SJCRH30 (cell line): ENCODE results near the gene ICOS. TPM values are rescaled to one million over a fixed set of nuclear protein-coding genes. Genes with fewer than 3 reads are reported as not detected.

ENCODE experiments used
- DNase-seq, 2 experiments: peaks; one replicate each; pipeline ENCODE4 v3.0.0-alpha.2; 2015 to 2020
- H3K27ac ChIP-seq: fragments of 250-450 bp; sonication (Bioruptor Pico); 2 replicates; pipeline ENCODE4 v1.5.1; 2020; ENCODE audit warnings: mild to moderate bottlenecking, moderate library complexity
- H3K27me3 ChIP-seq: fragments of 250-450 bp; sonication (Bioruptor Pico); 2 replicates; pipeline ENCODE4 v1.5.1; 2020; ENCODE audit warnings: mild to moderate bottlenecking, moderate library complexity
- H3K36me3 ChIP-seq: fragments of 250-450 bp; sonication (Bioruptor Pico); 2 replicates; pipeline ENCODE4 v1.5.1; 2020; ENCODE audit warnings: mild to moderate bottlenecking, moderate library complexity
- H3K4me1 ChIP-seq: fragments of 250-450 bp; sonication (Bioruptor Pico); 2 replicates; pipeline ENCODE4 v1.5.1; 2020; ENCODE audit warnings: mild to moderate bottlenecking, moderate library complexity
- H3K4me3 ChIP-seq: fragments of 250-450 bp; sonication (Bioruptor Pico); 2 replicates; pipeline ENCODE4 v1.5.1; 2020; ENCODE audit warnings: mild to moderate bottlenecking, moderate library complexity
- H3K9me3 ChIP-seq: fragments of 250-450 bp; sonication (Bioruptor Pico); replicated peaks from 2 replicates; pipeline ENCODE4 v1.5.1; 2020; ENCODE audit warnings: mild to moderate bottlenecking, moderate library complexity
- total RNA-seq: library from RNA; depleted of rRNA; stranded (reverse); fragments of >200 nt; shearing (Covaris generic); gene quantifications from 2 replicates; pipeline ENCODE4 v1.2.3, GENCODE V29; 2014; rRNA removed

ICOS gene
- total RNA-seq, result not detected in 2 replicates

DNA sequence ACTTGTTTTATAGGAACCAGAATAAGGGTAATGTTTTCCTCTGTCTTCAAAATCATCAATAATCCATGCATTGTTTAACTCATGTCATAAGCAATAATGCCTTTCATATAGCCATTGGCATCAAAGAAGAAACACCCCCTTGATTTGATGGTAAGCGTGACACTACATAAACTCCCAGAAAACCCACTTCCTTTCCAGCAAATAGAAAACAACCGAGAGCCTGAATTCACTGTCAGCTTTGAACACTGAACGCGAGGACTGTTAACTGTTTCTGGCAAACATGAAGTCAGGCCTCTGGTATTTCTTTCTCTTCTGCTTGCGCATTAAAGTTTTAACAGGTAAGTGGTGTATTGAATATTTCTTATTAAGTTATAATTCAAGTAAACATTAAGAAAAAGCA is at the start of gene ICOS:
Gene ICOS, plus strand, starts transcription at position 229 of the 400 bp plus-strand sequence. Its CDS starts 52 bp downstream, at position 281.
- DNase-seq, result no peak
- H3K4me1 ChIP-seq, result no peaks in the 10 kb centered on the region
- H3K27me3 ChIP-seq, result no peaks in the 10 kb centered on the region
- no peak within 1 kb of the TSS for H3K4me3 ChIP-seq
- H3K9me3 ChIP-seq, result no peaks in the 10 kb centered on the region; the same call in 1 of the 2 replicates
- no peak within 1 kb of the TSS for H3K27ac ChIP-seq
- no peaks in the 10 kb centered on the region for H3K36me3 ChIP-seq

GRCh38 chr2:203887677-203888076 is 48.9 kb upstream of the ICOS start:
- H3K36me3 ChIP-seq, result no peaks in the 10 kb centered on the region
- H3K27me3 ChIP-seq, result no peaks in the 10 kb centered on the region
- no peaks in the 10 kb centered on the region for H3K9me3 ChIP-seq
- no peak overlapping the region for H3K27ac ChIP-seq
- H3K4me3 ChIP-seq, result no peak overlapping the region
- DNase-seq, result peak in 1 of 2 experiments; percentile 58
- peaks cover 21% of the 10 kb centered on the region for H3K4me1 ChIP-seq

DNA sequence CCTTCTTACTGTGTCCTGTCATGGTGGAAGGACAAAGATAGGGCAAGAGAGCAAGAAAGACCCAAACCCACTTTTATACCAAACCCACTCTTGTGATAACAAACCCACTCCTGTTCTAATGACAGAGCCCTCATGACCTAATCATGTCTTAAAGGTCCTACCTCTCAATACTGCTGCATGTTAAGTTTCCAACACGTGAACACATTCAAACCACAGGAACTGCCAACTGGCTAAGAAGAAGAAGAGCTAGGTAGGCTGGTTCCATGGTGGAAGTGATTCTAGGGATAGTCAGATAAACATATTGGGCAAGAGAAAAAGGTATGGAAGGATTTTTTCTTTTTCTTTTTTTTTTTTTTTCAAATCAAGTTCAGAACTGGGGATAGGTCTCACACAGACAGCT is 47.0 kb upstream of the ICOS start:
- Histone ChIP-seq H3K4me3 (no peak overlapping the region), H3K27ac (no peak overlapping the region), H3K4me1 (peaks cover 26% of the 10 kb centered on the region), H3K9me3 (no peaks in the 10 kb centered on the region), H3K36me3 (no peaks in the 10 kb centered on the region), H3K27me3 (no peaks in the 10 kb centered on the region)
- DNase-seq, result no peak

DNA sequence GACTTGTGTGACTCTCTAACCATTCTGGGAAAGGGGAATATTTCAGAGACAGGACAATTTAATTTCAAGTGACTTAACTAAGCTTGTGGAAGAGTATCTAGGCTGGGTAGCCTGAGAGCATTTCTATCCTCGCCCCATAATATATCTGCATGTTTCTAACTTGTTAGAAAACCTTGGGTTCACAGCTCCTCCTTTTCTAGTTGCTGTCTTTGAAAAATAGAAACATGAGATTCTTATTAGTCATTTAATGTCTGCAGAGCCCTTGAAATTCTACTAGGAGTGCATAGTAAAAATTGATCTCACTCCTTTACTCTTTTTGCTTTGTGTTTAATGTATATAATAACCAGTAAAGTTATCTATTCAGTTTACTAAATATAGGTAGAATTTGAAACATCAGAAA is 46.6 kb upstream of the ICOS start:
- no peaks in the 10 kb centered on the region for H3K36me3 ChIP-seq
- H3K27me3 ChIP-seq, result no peaks in the 10 kb centered on the region
- DNase-seq, result no peak
- H3K4me1 ChIP-seq, result peaks cover 26% of the 10 kb centered on the region
- H3K4me3 ChIP-seq, result no peak overlapping the region
- H3K27ac ChIP-seq, result peak overlapping the region; percentile 33; the same call in 1 of the 2 replicates
- H3K9me3 ChIP-seq, result no peaks in the 10 kb centered on the region

GRCh38 chr2:203890733-203891132 is 45.8 kb upstream of the ICOS start:
- peak overlapping the region; percentile 33 for H3K27ac ChIP-seq
- DNase-seq, result peak in 1 of 2 experiments; percentile 66
- no peaks in the 10 kb centered on the region for H3K9me3 ChIP-seq
- no peaks in the 10 kb centered on the region for H3K36me3 ChIP-seq
- peaks cover 26% of the 10 kb centered on the region for H3K4me1 ChIP-seq
- H3K27me3 ChIP-seq, result no peaks in the 10 kb centered on the region
- no peak overlapping the region for H3K4me3 ChIP-seq

DNA sequence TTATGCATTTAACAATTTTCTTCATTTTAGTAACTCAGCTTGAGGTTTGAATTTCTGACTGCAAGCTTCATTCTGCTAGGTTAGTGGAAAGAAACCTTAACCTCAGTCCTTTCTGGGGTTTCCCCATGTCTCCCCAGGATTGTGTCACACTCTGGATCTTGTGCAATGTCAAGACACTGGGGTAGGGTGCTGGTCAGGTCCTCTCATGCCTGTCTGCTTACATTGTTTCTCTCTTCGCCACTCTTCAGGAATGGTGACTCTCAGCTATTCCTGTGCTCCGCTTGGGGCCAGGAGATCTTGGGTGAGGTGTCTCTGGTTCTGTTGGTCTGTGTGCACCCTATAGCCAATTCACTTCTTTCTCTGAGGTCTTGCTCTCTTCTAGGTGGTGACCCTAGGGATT is 45.1 kb upstream of the ICOS start:
- H3K4me3 ChIP-seq, result no peak overlapping the region
- no peaks in the 10 kb centered on the region for H3K36me3 ChIP-seq
- DNase-seq, result no peak
- peaks cover 26% of the 10 kb centered on the region for H3K4me1 ChIP-seq
- H3K27ac ChIP-seq, result no peak overlapping the region
- no peaks in the 10 kb centered on the region for H3K9me3 ChIP-seq
- no peaks in the 10 kb centered on the region for H3K27me3 ChIP-seq

- DNase-seq, result peak; percentile 59 to 71
- H3K27ac ChIP-seq, result peak overlapping the region; percentile 57
- H3K4me3 ChIP-seq, result no peak overlapping the region
- H3K36me3 ChIP-seq, result no peaks in the 10 kb centered on the region
- no peaks in the 10 kb centered on the region for H3K27me3 ChIP-seq
- H3K4me1 ChIP-seq, result peaks cover 26% of the 10 kb centered on the region
- H3K9me3 ChIP-seq, result no peaks in the 10 kb centered on the region
Measured at GRCh38 chr2:203892207-203892606, 44.4 kb upstream of the ICOS start.

DNA sequence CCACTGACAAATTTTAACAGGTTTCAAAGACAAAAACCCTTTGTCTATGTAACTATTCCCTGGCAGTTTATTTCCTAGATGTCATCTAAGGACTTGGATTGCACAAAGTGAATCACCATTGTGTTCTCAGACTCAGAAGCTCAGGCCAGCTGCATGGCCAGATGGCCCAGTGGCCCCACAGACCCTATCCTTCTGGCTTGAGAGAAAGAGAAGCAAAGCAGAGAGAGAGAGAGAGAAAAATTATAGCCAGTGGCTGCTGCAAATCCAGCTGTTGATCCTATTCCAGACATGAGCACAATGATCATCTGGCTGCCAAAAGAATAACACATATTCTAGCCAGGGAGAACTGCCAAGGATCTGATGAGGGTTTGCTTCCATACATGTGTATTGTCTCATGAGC is 43.2 kb upstream of the ICOS start:
- peak; percentile 80 to 92 for DNase-seq
- Histone ChIP-seq H3K4me1 (peaks cover 26% of the 10 kb centered on the region), H3K27ac (peak overlapping the region; percentile 67), H3K9me3 (no peaks in the 10 kb centered on the region), H3K36me3 (no peaks in the 10 kb centered on the region), H3K4me3 (no peak overlapping the region), H3K27me3 (no peaks in the 10 kb centered on the region)

GRCh38 chr2:203893840-203894239 is 42.7 kb upstream of the ICOS start:
- no peak for DNase-seq
- Histone ChIP-seq H3K36me3 (no peaks in the 10 kb centered on the region), H3K27ac (peak overlapping the region; percentile 67), H3K4me3 (no peak overlapping the region), H3K9me3 (no peaks in the 10 kb centered on the region), H3K27me3 (no peaks in the 10 kb centered on the region), H3K4me1 (peaks cover 26% of the 10 kb centered on the region)

GRCh38 chr2:203894262-203894661 is 42.3 kb upstream of the ICOS start:
- Histone ChIP-seq H3K4me1 (peaks cover 26% of the 10 kb centered on the region), H3K4me3 (no peak overlapping the region), H3K27me3 (no peaks in the 10 kb centered on the region), H3K36me3 (no peaks in the 10 kb centered on the region), H3K27ac (peak overlapping the region; percentile 67), H3K9me3 (no peaks in the 10 kb centered on the region)
- DNase-seq, result no peak

GRCh38 chr2:203897544-203897943 is 39.0 kb upstream of the ICOS start:
- no peaks in the 10 kb centered on the region for H3K36me3 ChIP-seq
- peaks cover 10% of the 10 kb centered on the region for H3K4me1 ChIP-seq
- no peaks in the 10 kb centered on the region for H3K27me3 ChIP-seq
- no peak for DNase-seq
- no peak overlapping the region for H3K27ac ChIP-seq
- H3K9me3 ChIP-seq, result peaks cover 3% of the 10 kb centered on the region
- H3K4me3 ChIP-seq, result no peak overlapping the region

DNA sequence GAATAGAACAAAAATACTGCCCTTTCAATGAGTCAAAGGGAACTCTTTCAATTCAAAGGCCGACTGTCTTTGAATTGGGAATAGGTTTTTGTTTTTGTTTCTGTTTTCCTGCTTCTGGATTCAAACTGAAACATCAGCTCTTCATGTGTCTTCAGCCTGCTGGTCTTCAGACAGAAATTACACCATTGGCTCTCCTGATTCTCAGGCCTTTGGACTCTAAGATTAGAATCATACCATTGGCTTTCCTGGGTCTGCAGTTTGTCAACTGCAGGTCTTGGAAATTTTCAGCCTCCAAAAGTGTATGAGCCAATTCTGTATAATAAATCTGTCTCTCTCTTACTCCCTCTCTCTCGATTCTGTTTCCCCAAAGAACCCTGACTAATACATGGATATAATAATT is 37.9 kb upstream of the ICOS start:
- Histone ChIP-seq H3K27me3 (no peaks in the 10 kb centered on the region), H3K4me3 (no peak overlapping the region), H3K27ac (no peak overlapping the region), H3K9me3 (peaks cover 4% of the 10 kb centered on the region), H3K4me1 (peaks cover 6% of the 10 kb centered on the region), H3K36me3 (no peaks in the 10 kb centered on the region)
- DNase-seq, result no peak

DNA sequence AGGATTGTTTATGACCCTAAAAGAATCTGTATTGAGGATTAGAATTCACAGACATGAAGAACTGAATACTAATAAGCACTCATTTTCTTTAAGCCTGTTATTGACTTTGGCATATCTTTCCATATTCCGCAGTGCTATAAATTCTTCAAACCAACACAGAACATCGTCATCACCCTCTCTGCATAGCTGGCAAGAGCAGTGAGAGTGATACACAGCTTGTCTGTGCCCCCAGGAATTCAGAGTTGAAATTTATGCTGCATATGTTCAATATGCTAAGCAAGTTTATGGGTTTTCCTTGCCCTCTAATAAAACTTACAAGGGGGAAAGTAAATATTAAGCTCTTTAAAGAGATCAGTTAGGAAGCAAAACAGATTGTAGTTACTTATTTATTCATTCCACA is 36.3 kb upstream of the ICOS start:
- Histone ChIP-seq H3K4me3 (no peak overlapping the region), H3K36me3 (no peaks in the 10 kb centered on the region), H3K27ac (no peak overlapping the region), H3K9me3 (peaks cover 4% of the 10 kb centered on the region), H3K4me1 (no peaks in the 10 kb centered on the region), H3K27me3 (no peaks in the 10 kb centered on the region)
- no peak for DNase-seq

- H3K9me3 ChIP-seq, result peaks cover 4% of the 10 kb centered on the region
- no peaks in the 10 kb centered on the region; the same call in 1 of the 2 replicates for H3K4me1 ChIP-seq
- H3K4me3 ChIP-seq, result no peak overlapping the region
- H3K36me3 ChIP-seq, result no peaks in the 10 kb centered on the region
- H3K27me3 ChIP-seq, result no peaks in the 10 kb centered on the region
- no peak overlapping the region for H3K27ac ChIP-seq
- DNase-seq, result no peak
Measured at GRCh38 chr2:203904022-203904421, 32.5 kb upstream of the ICOS start.

DNA sequence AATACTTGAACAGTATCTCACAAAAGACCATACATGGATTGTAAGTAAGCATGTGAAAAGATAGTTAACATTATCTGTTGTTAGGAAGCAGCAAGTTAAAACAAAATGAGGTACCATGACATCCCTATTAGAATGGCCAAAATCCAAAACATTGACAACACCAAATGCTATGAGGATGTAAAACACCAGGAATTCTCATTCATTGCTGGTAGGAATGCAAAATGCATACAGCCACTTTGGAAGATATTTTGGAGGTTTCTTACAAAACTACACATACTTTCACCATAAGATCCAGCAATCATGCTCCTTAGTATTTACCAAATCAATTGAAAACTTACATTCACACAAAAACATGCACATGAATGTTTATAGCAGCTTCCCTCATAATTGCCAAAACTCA is 30.9 kb upstream of the ICOS start:
- DNase-seq, result no peak
- Histone ChIP-seq H3K9me3 (peaks cover 4% of the 10 kb centered on the region), H3K27me3 (no peaks in the 10 kb centered on the region), H3K36me3 (no peaks in the 10 kb centered on the region), H3K27ac (no peak overlapping the region), H3K4me3 (no peak overlapping the region), H3K4me1 (peaks cover 2% of the 10 kb centered on the region; the same call in 1 of the 2 replicates)

DNA sequence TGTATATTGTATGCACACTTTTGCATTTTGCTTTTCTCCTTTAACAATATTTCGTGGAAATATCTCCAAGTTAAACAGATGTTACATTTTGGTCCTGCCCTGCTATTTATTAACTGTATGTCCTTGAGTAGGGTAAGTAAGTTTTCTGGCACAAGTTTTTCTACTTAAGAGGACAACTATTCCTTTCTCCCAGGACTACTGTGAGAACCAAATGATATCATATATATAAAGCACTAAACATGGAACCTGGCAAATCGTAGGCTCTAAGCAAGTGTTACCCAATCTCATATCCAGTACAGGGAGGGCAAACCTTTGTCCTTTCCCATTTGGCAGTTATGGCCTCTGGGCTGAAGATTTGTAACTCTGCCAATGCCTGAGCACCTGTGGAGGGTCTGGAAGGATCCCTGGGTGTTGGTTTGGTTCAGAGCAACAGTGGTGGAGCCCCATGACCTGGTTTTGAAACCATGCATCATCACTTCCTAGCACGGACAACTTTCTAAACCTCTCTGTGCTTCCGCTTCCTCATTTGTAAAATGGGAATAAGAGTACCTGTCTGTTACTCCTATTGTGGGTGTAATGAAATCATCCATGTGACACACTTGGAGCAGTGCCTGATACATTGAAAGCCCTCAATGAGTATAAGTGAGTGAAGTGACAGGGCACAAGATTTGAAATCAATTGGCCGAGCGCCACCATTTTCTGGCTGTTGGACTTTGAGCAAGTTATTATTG is 28.3 kb upstream of the ICOS start:
- Histone ChIP-seq H3K27ac (no peak overlapping the region), H3K9me3 (no peaks in the 10 kb centered on the region), H3K27me3 (no peaks in the 10 kb centered on the region), H3K36me3 (no peaks in the 10 kb centered on the region), H3K4me3 (no peak overlapping the region), H3K4me1 (peaks cover 2% of the 10 kb centered on the region; the same call in 1 of the 2 replicates)
- DNase-seq, result no peak
